ENCODE data around the gene CDKN1B. TPM values are rescaled to one million over a fixed set of nuclear protein-coding genes. Genes with fewer than 3 reads are reported as not detected.
"Not testable (repeated sequence)": the region's sequence is repeated elsewhere in the genome, so short reads cannot be mapped to it uniquely, and the experiment has no call there.

CDKN1B gene
- total RNA-seq, 8 experiments from 2014 or later: 16.6 to 89.8 (median 68.6) TPM

- in situ Hi-C loops (cut with MboI; ENCODE audit: low pct_unique_long_range_greater_than_20kb in 2 of 9, low sequenced_read_pairs in 9 of 9, unreplicated experiment in 9 of 9): no loop called here
- ATAC-seq (replicated peaks in 6 of 8): no peak
- Histone ChIP-seq H3K4me1 (replicated peaks in 1 of 2) (no peaks in the 10 kb centered on the region), H3K27ac (no peak overlapping the region), H3K4me3 (peak overlapping the region in 4 of 5 donors; percentile 57 to 77 (median 70))
- 0 to 32% (median 15%) methylated on average over 1 to 6 of the region's 6 CpGs; no CpG with 5 or more reads in 2 of the 10 experiments for WGBS, 10 experiments
Observed at GRCh38 chr12:12726555-12727093, 9.5 kb downstream of the CDKN1B start.

GRCh38 chr12:12731178-12731577 lies 14.0 kb downstream of the CDKN1B start:
- H3K4me1 ChIP-seq (replicated peaks in 1 of 2): peaks cover 7 to 9% of the 10 kb centered on the region in 2 donors
- no peak for ATAC-seq (replicated peaks in 6 of 8)
- no peak overlapping the region for H3K27ac ChIP-seq
- H3K4me3 ChIP-seq: no peak overlapping the region
- in situ Hi-C loops (cut with MboI; ENCODE audit: low pct_unique_long_range_greater_than_20kb in 2 of 9, low sequenced_read_pairs in 9 of 9, unreplicated experiment in 9 of 9): no loop called here

GRCh38 chr12:12731785-12732184 lies 14.6 kb downstream of the CDKN1B start:
- H3K4me3 ChIP-seq: no peak overlapping the region
- in situ Hi-C loops (cut with MboI; ENCODE audit: low pct_unique_long_range_greater_than_20kb in 2 of 9, low sequenced_read_pairs in 9 of 9, unreplicated experiment in 9 of 9): no loop called here
- H3K4me1 ChIP-seq (replicated peaks in 1 of 2): peaks cover 8 to 12% of the 10 kb centered on the region in 2 donors
- ATAC-seq (replicated peaks in 6 of 8): no peak
- H3K27ac ChIP-seq: no peak overlapping the region
- 70 to 100% (median 90%) methylated on average over 1 to 6 of the region's 6 CpGs; no CpG with 5 or more reads in 1 of the 10 experiments for WGBS, 10 experiments

- Histone ChIP-seq H3K27ac (no peak overlapping the region), H3K4me3 (no peak overlapping the region), H3K4me1 (replicated peaks in 1 of 2) (peaks cover 13 to 16% of the 10 kb centered on the region in 2 donors)
- in situ Hi-C loops (cut with MboI; ENCODE audit: low pct_unique_long_range_greater_than_20kb in 2 of 9, low sequenced_read_pairs in 9 of 9, unreplicated experiment in 9 of 9): no loop called here
- ATAC-seq (replicated peaks in 6 of 8): no peak
- WGBS, 10 experiments: 60 to 100% (median 78%) methylated on average over 1 to 2 of the region's 2 CpGs; no CpG with 5 or more reads in 2 of the 10 experiments
Observed at GRCh38 chr12:12733118-12733517, 15.9 kb downstream of the CDKN1B start.

- WGBS, 10 experiments: 37 to 100% (median 80%) methylated on average over 1 to 2 of the region's 2 CpGs; no CpG with 5 or more reads in 1 of the 10 experiments
- no peak overlapping the region for H3K27ac ChIP-seq
- in situ Hi-C loops (cut with MboI; ENCODE audit: low pct_unique_long_range_greater_than_20kb in 2 of 9, low sequenced_read_pairs in 9 of 9, unreplicated experiment in 9 of 9): no loop called here
Observed at GRCh38 chr12:12734054-12734453, 16.9 kb downstream of the CDKN1B start.

GRCh38 chr12:12734561-12735071 lies 17.4 kb downstream of the CDKN1B start:
- in situ Hi-C loops (cut with MboI; ENCODE audit: low pct_unique_long_range_greater_than_20kb in 2 of 9, low sequenced_read_pairs in 9 of 9, unreplicated experiment in 9 of 9): no loop called here
- peak in 2 of 8 experiments; percentile 27 to 41 for ATAC-seq (replicated peaks in 6 of 8)
- no peak overlapping the region for H3K27ac ChIP-seq
- no peak overlapping the region for H3K4me3 ChIP-seq
- WGBS, 10 experiments: 48 to 88% (median 80%) methylated on average over 1 to 7 of the region's 8 CpGs; no CpG with 5 or more reads in 1 of the 10 experiments
- peaks cover 13 to 16% of the 10 kb centered on the region in 2 donors for H3K4me1 ChIP-seq (replicated peaks in 1 of 2)

More at GRCh38 chr12:12734054-12734453, 16.9 kb downstream of the CDKN1B start:
- Histone ChIP-seq H3K4me1 (replicated peaks in 1 of 2) (peaks cover 13 to 16% of the 10 kb centered on the region in 2 donors), H3K4me3 (no peak overlapping the region)
- ATAC-seq (replicated peaks in 6 of 8): peak in 1 of 8 experiments; percentile 43

- WGBS, 10 experiments: 80 to 100% (median 93%) methylated on average over 1 of the region's 1 CpG; no CpG with 5 or more reads in 6 of the 10 experiments
- no peak overlapping the region for H3K4me3 ChIP-seq
- in situ Hi-C loops (cut with MboI; ENCODE audit: low pct_unique_long_range_greater_than_20kb in 2 of 9, low sequenced_read_pairs in 9 of 9, unreplicated experiment in 9 of 9): no loop called here
- H3K4me1 ChIP-seq (replicated peaks in 1 of 2): peaks cover 13 to 16% of the 10 kb centered on the region in 2 donors
- H3K27ac ChIP-seq: no peak overlapping the region
- no peak for ATAC-seq (replicated peaks in 6 of 8)
Observed at GRCh38 chr12:12735301-12735700, 18.1 kb downstream of the CDKN1B start.

- 8 to 100% (median 58%) methylated on average over 1 to 8 of the region's 9 CpGs; no CpG with 5 or more reads in 1 of the 10 experiments for WGBS, 10 experiments
- Histone ChIP-seq H3K27ac (no peak overlapping the region), H3K4me1 (replicated peaks in 1 of 2) (peaks cover 13 to 16% of the 10 kb centered on the region in 2 donors), H3K4me3 (no peak overlapping the region)
- ATAC-seq (replicated peaks in 6 of 8): peak; percentile 67 to 85 (median 76)
- in situ Hi-C loops (cut with MboI; ENCODE audit: low pct_unique_long_range_greater_than_20kb in 2 of 9, low sequenced_read_pairs in 9 of 9, unreplicated experiment in 9 of 9): no loop called here
Observed at GRCh38 chr12:12736759-12737676, 19.9 kb downstream of the CDKN1B start.

- H3K4me3 ChIP-seq; ATAC-seq (replicated peaks in 6 of 8); H3K27ac ChIP-seq; in situ Hi-C loops (cut with MboI; ENCODE audit: low pct_unique_long_range_greater_than_20kb in 2 of 9, low sequenced_read_pairs in 9 of 9, unreplicated experiment in 9 of 9): not testable (repeated sequence)
- WGBS, 10 experiments: 20 to 100% (median 63%) methylated on average over 1 to 2 of the region's 2 CpGs; no CpG with 5 or more reads in 1 of the 10 experiments
- peaks cover 13 to 16% of the 10 kb centered on the region in 2 donors for H3K4me1 ChIP-seq (replicated peaks in 1 of 2)
Observed at GRCh38 chr12:12738152-12738551, 21.0 kb downstream of the CDKN1B start.

GRCh38 chr12:12741660-12742059 lies 24.5 kb downstream of the CDKN1B start:
- WGBS, 10 experiments: 0 to 100% (median 55%) methylated on average over 1 to 3 of the region's 3 CpGs; no CpG with 5 or more reads in 2 of the 10 experiments
- peak in 3 of 8 experiments; percentile 38 to 70 (median 63) for ATAC-seq (replicated peaks in 6 of 8)
- Histone ChIP-seq H3K4me3 (no peak overlapping the region), H3K27ac (no peak overlapping the region), H3K4me1 (replicated peaks in 1 of 2) (peaks cover 6% of the 10 kb centered on the region in 2 donors)
- in situ Hi-C loops (cut with MboI; ENCODE audit: low pct_unique_long_range_greater_than_20kb in 2 of 9, low sequenced_read_pairs in 9 of 9, unreplicated experiment in 9 of 9): no loop called here

GRCh38 chr12:12744546-12745305 lies 27.6 kb downstream of the CDKN1B start:
- WGBS, 10 experiments: 39 to 97% (median 93%) methylated on average over 2 to 6 of the region's 8 CpGs; no CpG with 5 or more reads in 2 of the 10 experiments
- in situ Hi-C loops (cut with MboI; ENCODE audit: low pct_unique_long_range_greater_than_20kb in 2 of 9, low sequenced_read_pairs in 9 of 9, unreplicated experiment in 9 of 9): no loop called here
- Histone ChIP-seq H3K27ac (no peak overlapping the region), H3K4me1 (replicated peaks in 1 of 2) (peaks cover 0 to 7% of the 10 kb centered on the region in 2 donors), H3K4me3 (no peak overlapping the region)
- no peak for ATAC-seq (replicated peaks in 6 of 8)

GRCh38 chr12:12745576-12746211 lies 28.5 kb downstream of the CDKN1B start:
- in situ Hi-C loops (cut with MboI; ENCODE audit: low pct_unique_long_range_greater_than_20kb in 2 of 9, low sequenced_read_pairs in 9 of 9, unreplicated experiment in 9 of 9): no loop called here
- no peak overlapping the region for H3K27ac ChIP-seq
- no peak overlapping the region for H3K4me3 ChIP-seq
- peaks cover 0 to 7% of the 10 kb centered on the region in 2 donors for H3K4me1 ChIP-seq (replicated peaks in 1 of 2)
- peak in 2 of 8 experiments; percentile 12 to 19 for ATAC-seq (replicated peaks in 6 of 8)
- WGBS, 10 experiments: 70 to 94% (median 82%) methylated on average over 2 to 6 of the region's 7 CpGs; no CpG with 5 or more reads in 3 of the 10 experiments

Measured in motor neuron (in vitro differentiated cells).